Glutamatergic neuron (in vitro differentiated cells): Measurements from ENCODE around the gene LINGO3. TPM values are rescaled to one million over a fixed set of nuclear protein-coding genes. Genes with fewer than 3 reads are reported as not detected.

Source experiments
- DNase-seq: peaks from one replicate; pipeline ENCODE4 v3.0.0; 2022
- H3K27ac Mint-ChIP-seq: one replicate; pipeline ENCODE4 v1.8.0; 2020; ENCODE audit warnings: mild to moderate bottlenecking, mixed read lengths, inconsistent platforms; ENCODE audit not compliant: unreplicated experiment
- H3K27me3 Mint-ChIP-seq: one replicate; pipeline ENCODE4 v1.8.0; 2020; ENCODE audit warnings: mild to moderate bottlenecking, moderate library complexity, mixed read lengths, inconsistent platforms; ENCODE audit not compliant: unreplicated experiment
- H3K36me3 Mint-ChIP-seq: one replicate; pipeline ENCODE4 v1.8.0; 2020; ENCODE audit warnings: mild to moderate bottlenecking, mixed read lengths, inconsistent platforms; ENCODE audit not compliant: unreplicated experiment
- H3K4me1 Mint-ChIP-seq: one replicate; pipeline ENCODE4 v1.8.0; 2020; ENCODE audit warnings: mild to moderate bottlenecking, low read depth, mixed read lengths, inconsistent platforms; ENCODE audit not compliant: unreplicated experiment
- H3K4me3 Mint-ChIP-seq: one replicate; pipeline ENCODE4 v1.8.0; 2020; ENCODE audit warnings: mild to moderate bottlenecking, mixed read lengths, inconsistent platforms; ENCODE audit not compliant: unreplicated experiment
- H3K9me3 Mint-ChIP-seq: one replicate; pipeline ENCODE4 v1.8.0; 2020; ENCODE audit warnings: mild to moderate bottlenecking, moderate library complexity, mixed read lengths, inconsistent platforms; ENCODE audit not compliant: unreplicated experiment
- CTCF ChIP-seq: fragments of 200-600 bp; sonication (generic); IDR thresholded peaks from one replicate; pipeline ENCODE4 v1.5.0; 2021; ENCODE audit not compliant: partially characterized antibody, unreplicated experiment
- total RNA-seq: library from RNA; stranded (reverse); fragmentation: NEBNext Ultra II Directional; extraction: Animal tissue kit (Norgen Biotek cat#: 25700); gene quantifications from one replicate; pipeline ENCODE4 v1.2.1, GENCODE V29; 2021; ENCODE audit not compliant: unreplicated experiment

Gene LINGO3
- total RNA-seq, 1 donor from 2014 or later: 0.25 TPM

- no peak for DNase-seq
- Mint-ChIP-seq H3K4me3 (peak overlapping the region; percentile 68), H3K36me3 (no peaks in the 10 kb centered on the region), H3K27ac (peak overlapping the region; percentile 23), H3K4me1 (peaks cover 35% of the 10 kb centered on the region), H3K27me3 (peaks cover 38% of the 10 kb centered on the region), H3K9me3 (peaks cover 51% of the 10 kb centered on the region)
- TF ChIP-seq CTCF: no peak
These were observed 22.3 kb upstream of the LINGO3 start for GRCh38 chr19:2330255-2330631.

GRCh38 chr19:2329501-2329916, 21.6 kb upstream of the LINGO3 start:
- no peak for TF ChIP-seq CTCF
- peaks cover 40% of the 10 kb centered on the region for H3K4me1 Mint-ChIP-seq
- peaks cover 53% of the 10 kb centered on the region for H3K9me3 Mint-ChIP-seq
- no peaks in the 10 kb centered on the region for H3K36me3 Mint-ChIP-seq
- peaks cover 38% of the 10 kb centered on the region for H3K27me3 Mint-ChIP-seq
- peak overlapping the region; percentile 96 for H3K27ac Mint-ChIP-seq
- peak overlapping the region; percentile 97 for H3K4me3 Mint-ChIP-seq
- no peak for DNase-seq

GRCh38 chr19:2329149-2329478, 21.2 kb upstream of the LINGO3 start:
- H3K27me3 Mint-ChIP-seq: peaks cover 42% of the 10 kb centered on the region
- H3K27ac Mint-ChIP-seq: peak overlapping the region; percentile 96
- peak; percentile 17 for DNase-seq
- TF ChIP-seq CTCF: no peak
- H3K9me3 Mint-ChIP-seq: peaks cover 56% of the 10 kb centered on the region
- peak overlapping the region; percentile 97 for H3K4me3 Mint-ChIP-seq
- peaks cover 44% of the 10 kb centered on the region for H3K4me1 Mint-ChIP-seq
- H3K36me3 Mint-ChIP-seq: no peaks in the 10 kb centered on the region

GRCh38 chr19:2328401-2329148, 20.6 kb upstream of the LINGO3 start, which contains the start of the genes LSM7 and SPPL2B:
LSM7 (minus strand) TSS chr19:2328586; CDS start chr19:2328566, 20 bp downstream.
SPPL2B (plus strand) TSS chr19:2328684; CDS start chr19:2328710, 26 bp downstream.
- H3K36me3 Mint-ChIP-seq: no peaks in the 10 kb centered on the region
- H3K4me1 Mint-ChIP-seq: peaks cover 45% of the 10 kb centered on the region
- peak within 1 kb of the TSS; percentile 99 for H3K4me3 Mint-ChIP-seq
- peaks cover 55% of the 10 kb centered on the region for H3K9me3 Mint-ChIP-seq
- H3K27me3 Mint-ChIP-seq: peaks cover 41% of the 10 kb centered on the region
- DNase-seq: peak; percentile 92
- peak within 1 kb of the TSS; percentile 96 for H3K27ac Mint-ChIP-seq
- no peak for TF ChIP-seq CTCF

GRCh38 chr19:2327773-2328400, 19.9 kb upstream of the LINGO3 start:
- peak; percentile 14 for DNase-seq
- Mint-ChIP-seq H3K9me3 (peaks cover 49% of the 10 kb centered on the region), H3K27ac (peak overlapping the region; percentile 93), H3K27me3 (peaks cover 36% of the 10 kb centered on the region), H3K4me1 (peaks cover 45% of the 10 kb centered on the region), H3K4me3 (peak overlapping the region; percentile 99), H3K36me3 (no peaks in the 10 kb centered on the region)
- TF ChIP-seq CTCF: no peak
